Duodenal mucosa (tissue), 2 donors: ENCODE results near the gene XNDC1N.
"Not testable (repeated sequence)": the region's sequence is repeated elsewhere in the genome, so short reads cannot be mapped to it uniquely, and the experiment has no call there.

Experiments used
- H3K27ac ChIP-seq: one replicate; pipeline ENCODE4 v1.7.0; 2013; ENCODE audit warnings: low read depth, low read length
- H3K27me3 ChIP-seq, 2 donors: one replicate each; pipeline ENCODE4 v1.7.0; 2013; ENCODE audit warnings: low read length in 2 of 2, control low read depth in 1 of 2; ENCODE audit not compliant: insufficient read depth in 2 of 2, control insufficient read depth in 1 of 2
- H3K36me3 ChIP-seq, 2 donors: one replicate each; pipeline ENCODE4 v1.7.0; 2013; ENCODE audit warnings: low read length in 2 of 2, control low read depth in 1 of 2; ENCODE audit not compliant: insufficient read depth in 2 of 2, control insufficient read depth in 1 of 2
- H3K4me1 ChIP-seq, 2 donors: one replicate each; pipeline ENCODE4 v1.7.0; 2013; ENCODE audit warnings: low read length in 2 of 2, control low read depth in 1 of 2; ENCODE audit not compliant: insufficient read depth in 2 of 2, control insufficient read depth in 1 of 2
- H3K4me3 ChIP-seq, 2 donors: one replicate each; pipeline ENCODE4 v1.7.0; 2013; ENCODE audit warnings: low read length in 2 of 2, low read depth in 1 of 2
- H3K9ac ChIP-seq, 2 donors: one replicate each; pipeline ENCODE4 v1.7.0; 2013; ENCODE audit warnings: low read length in 2 of 2, low read depth in 1 of 2
- H3K9me3 ChIP-seq, 2 donors: one replicate each; pipeline ENCODE4 v1.7.0; 2013; ENCODE audit warnings: low read length in 2 of 2, control low read depth in 1 of 2; ENCODE audit not compliant: control insufficient read depth in 1 of 2

XNDC1N gene

GRCh38 chr11:71911321-71911985, 16.9 kb downstream of the XNDC1N start:
- not testable (repeated sequence) for H3K27ac ChIP-seq, H3K9ac ChIP-seq, H3K4me3 ChIP-seq, H3K27me3 ChIP-seq, H3K4me1 ChIP-seq, H3K9me3 ChIP-seq
- peaks cover 6 to 32% of the 10 kb centered on the region in 2 donors for H3K36me3 ChIP-seq

- H3K36me3 ChIP-seq: peaks cover 5 to 25% of the 10 kb centered on the region in 2 donors
- H3K9ac ChIP-seq, H3K27ac ChIP-seq, H3K27me3 ChIP-seq, H3K4me3 ChIP-seq, H3K4me1 ChIP-seq, H3K9me3 ChIP-seq: not testable (repeated sequence)
Measured at GRCh38 chr11:71910775-71911174, 17.6 kb downstream of the XNDC1N start.

DNA sequence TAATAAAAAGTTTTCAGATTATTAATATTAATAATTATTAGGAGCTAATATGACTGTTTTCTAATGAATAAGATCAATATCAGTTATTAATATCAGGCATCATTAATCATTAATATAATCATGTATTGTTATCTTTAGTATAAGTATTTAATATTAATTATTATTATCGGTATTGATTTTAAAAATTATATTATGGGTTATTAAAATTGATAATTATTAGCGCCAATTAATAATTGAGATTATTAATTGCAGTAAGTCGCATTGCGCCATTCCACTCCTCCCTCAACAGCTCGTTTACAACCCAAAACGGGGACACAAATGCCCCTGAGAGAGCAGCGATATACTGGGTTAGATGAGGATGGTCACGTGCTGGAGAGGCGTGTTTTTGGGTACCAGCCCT, 20.2 kb downstream of the XNDC1N start:
- H3K4me3 ChIP-seq: no peak overlapping the region
- H3K9ac ChIP-seq: no peak overlapping the region
- H3K27me3 ChIP-seq: no peaks in the 10 kb centered on the region
- H3K9me3 ChIP-seq: no peaks in the 10 kb centered on the region
- peaks cover 0 to 16% of the 10 kb centered on the region in 2 donors for H3K36me3 ChIP-seq
- H3K4me1 ChIP-seq: no peaks in the 10 kb centered on the region
- H3K27ac ChIP-seq: no peak overlapping the region

DNA sequence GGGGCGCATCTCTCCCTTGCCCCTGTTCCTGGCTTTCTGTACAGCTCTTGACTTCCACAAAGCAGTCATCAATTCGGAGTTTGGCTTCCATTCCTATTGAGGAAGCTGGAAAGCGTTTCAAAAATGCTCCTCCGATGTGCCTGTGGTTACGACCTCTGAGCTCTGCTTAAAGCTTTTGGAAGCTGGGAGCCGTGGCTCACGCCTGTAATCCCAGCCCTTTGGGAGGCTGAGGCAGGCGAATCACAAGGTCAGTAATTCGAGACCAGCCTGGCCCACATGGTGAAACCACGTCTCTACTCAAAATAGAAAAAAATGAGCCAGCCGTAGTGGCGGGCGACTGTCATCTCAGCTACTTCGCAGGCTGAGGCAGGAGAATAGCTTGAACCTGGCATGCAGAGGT, 27.3 kb downstream of the XNDC1N start:
- H3K36me3 ChIP-seq: not testable (repeated sequence)

DNA sequence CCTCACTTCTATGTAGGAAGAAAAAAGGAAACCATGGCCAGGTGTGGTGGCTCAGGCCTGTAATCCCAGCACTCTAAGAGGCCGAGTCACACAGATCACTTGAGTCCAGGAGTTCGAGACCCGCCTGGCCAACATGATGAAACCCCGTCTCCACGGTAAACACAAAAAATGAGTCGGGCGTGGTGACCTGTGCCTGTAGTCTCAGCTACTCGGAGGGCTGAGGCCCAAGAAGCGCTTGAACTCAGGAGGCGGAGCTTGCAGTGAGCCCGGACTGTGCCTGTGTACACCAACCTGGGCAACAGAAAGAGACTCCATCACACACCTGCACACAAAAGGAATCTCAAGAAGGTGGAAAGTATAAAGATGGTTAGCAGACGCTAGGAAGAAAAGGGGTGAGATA, 32.4 kb downstream of the XNDC1N start:
- Histone ChIP-seq H3K9me3 (no peaks in the 10 kb centered on the region), H3K4me1 (no peaks in the 10 kb centered on the region), H3K27ac (no peak overlapping the region), H3K9ac (no peak overlapping the region), H3K27me3 (no peaks in the 10 kb centered on the region), H3K36me3 (no peaks in the 10 kb centered on the region), H3K4me3 (no peak overlapping the region)

More for the DNA sequence above, 27.3 kb downstream of the XNDC1N start:
- not testable (repeated sequence) for H3K9ac ChIP-seq, H3K4me3 ChIP-seq, H3K27ac ChIP-seq, H3K27me3 ChIP-seq, H3K4me1 ChIP-seq, H3K9me3 ChIP-seq

GRCh38 chr11:71889181-71889872, 39.1 kb downstream of the XNDC1N start:
- not testable (repeated sequence) for H3K36me3 ChIP-seq, H3K27ac ChIP-seq, H3K27me3 ChIP-seq, H3K9ac ChIP-seq, H3K4me3 ChIP-seq, H3K9me3 ChIP-seq, H3K4me1 ChIP-seq

DNA sequence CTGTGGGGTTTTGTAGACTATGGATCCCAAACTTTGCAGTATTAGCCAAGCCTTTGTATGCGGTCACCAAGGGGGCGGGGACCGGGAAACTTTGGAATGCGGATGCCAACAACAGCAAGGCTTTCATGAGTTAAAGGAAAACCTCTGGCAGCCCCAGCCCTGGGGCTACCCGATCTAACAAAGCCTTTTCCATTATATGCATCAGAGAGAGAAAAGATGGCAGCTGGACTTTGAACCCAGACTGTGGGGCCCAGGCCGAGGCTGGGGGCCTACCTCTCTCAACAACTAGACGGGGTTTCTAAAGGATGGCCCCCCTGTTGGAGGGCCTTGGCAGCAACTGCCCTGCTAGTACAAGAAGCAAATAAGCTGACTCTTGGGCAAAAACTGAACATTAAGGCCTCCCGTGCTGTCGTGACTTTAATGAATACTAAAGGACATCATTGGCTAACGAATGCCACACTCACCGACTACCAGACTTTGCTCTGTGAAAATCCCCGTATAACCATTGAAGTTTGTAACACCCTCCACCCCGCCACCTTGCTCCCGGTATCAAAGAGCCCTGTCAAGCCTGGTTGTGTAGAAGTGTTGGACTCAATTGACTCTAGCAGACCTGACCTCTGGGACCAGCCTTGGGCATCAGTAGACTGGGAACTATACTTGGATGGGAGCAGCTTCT, 39.9 kb downstream of the XNDC1N start:
- H3K27ac ChIP-seq, H3K9ac ChIP-seq, H3K9me3 ChIP-seq, H3K27me3 ChIP-seq, H3K4me1 ChIP-seq, H3K4me3 ChIP-seq, H3K36me3 ChIP-seq: not testable (repeated sequence)

DNA sequence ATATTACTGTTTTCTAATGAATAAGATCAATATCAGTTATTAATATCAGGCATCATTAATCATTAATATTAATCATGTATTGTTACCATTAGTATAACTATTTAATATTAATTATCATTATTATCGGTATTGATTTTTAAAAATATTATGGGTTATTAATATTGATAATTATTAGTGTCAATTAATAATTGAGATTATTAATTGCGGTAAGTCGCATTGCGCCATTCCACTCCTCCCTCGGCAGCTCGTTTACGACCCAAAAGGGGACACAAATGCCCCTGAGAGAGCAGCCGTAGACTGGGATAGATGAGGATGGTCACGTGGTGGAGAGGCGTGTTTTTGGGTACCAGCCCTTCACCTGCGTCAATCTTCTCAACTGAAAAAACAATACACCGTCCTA, 42.6 kb downstream of the XNDC1N start:
- not testable (repeated sequence) for H3K9ac ChIP-seq, H3K4me1 ChIP-seq, H3K9me3 ChIP-seq, H3K4me3 ChIP-seq, H3K27ac ChIP-seq, H3K27me3 ChIP-seq, H3K36me3 ChIP-seq
